GM18867 (cell line): ENCODE measurements around the gene SLC5A9.
"Not testable (repeated sequence)": the region's sequence is repeated elsewhere in the genome, so short reads cannot be mapped to it uniquely, and the experiment has no call there.

Experiments used
- ATAC-seq: cut with Tn5 transposase; IDR thresholded peaks from one replicate; pipeline ENCODE4 v1.9.1; 2021; ENCODE audit warnings: mild to moderate bottlenecking, moderate library complexity; ENCODE audit not compliant: unreplicated experiment

The SLC5A9 gene

GRCh38 chr1:48213462-48213861 is 9.1 kb upstream of the SLC5A9 start:
- ATAC-seq = not testable (repeated sequence)

GRCh38 chr1:48214366-48214765 is 8.2 kb upstream of the SLC5A9 start:
- not testable (repeated sequence) for ATAC-seq

- no peak for ATAC-seq
These were observed 7.7 kb upstream of the SLC5A9 start for GRCh38 chr1:48214820-48215219.

GRCh38 chr1:48215222-48215621 is 7.3 kb upstream of the SLC5A9 start:
- no peak for ATAC-seq

GRCh38 chr1:48215889-48216288 is 6.6 kb upstream of the SLC5A9 start:
- no peak for ATAC-seq

- ATAC-seq = no peak
These were observed 6.2 kb upstream of the SLC5A9 start for GRCh38 chr1:48216313-48216712.

GRCh38 chr1:48216941-48217340 is 5.6 kb upstream of the SLC5A9 start:
- ATAC-seq = no peak

GRCh38 chr1:48217856-48218255 is 4.7 kb upstream of the SLC5A9 start:
- ATAC-seq = no peak

GRCh38 chr1:48219803-48220202 is 2.7 kb upstream of the SLC5A9 start:
- ATAC-seq = no peak

GRCh38 chr1:48221122-48221521 is 1.4 kb upstream of the SLC5A9 start:
- ATAC-seq = no peak

GRCh38 chr1:48221657-48222056 is 859 bp upstream of the SLC5A9 start:
- ATAC-seq = no peak

GRCh38 chr1:48223366-48224240 is 1.1 kb downstream of the SLC5A9 start:
- no peak for ATAC-seq

GRCh38 chr1:48224791-48225190 is 2.3 kb downstream of the SLC5A9 start:
- no peak for ATAC-seq

GRCh38 chr1:48225579-48225978 is 3.1 kb downstream of the SLC5A9 start:
- ATAC-seq = no peak

GRCh38 chr1:48227165-48228013 is 4.9 kb downstream of the SLC5A9 start:
- ATAC-seq = peak; percentile 35

- ATAC-seq = no peak
These were observed 5.6 kb downstream of the SLC5A9 start for GRCh38 chr1:48228156-48228555.

GRCh38 chr1:48229317-48229716 is 6.8 kb downstream of the SLC5A9 start:
- ATAC-seq = no peak

- ATAC-seq = no peak
These were observed 7.7 kb downstream of the SLC5A9 start for GRCh38 chr1:48230236-48230635.

- no peak for ATAC-seq
These were observed 10.2 kb downstream of the SLC5A9 start for GRCh38 chr1:48232722-48233121.

GRCh38 chr1:48233666-48234485 is 11.4 kb downstream of the SLC5A9 start:
- ATAC-seq = no peak

GRCh38 chr1:48235652-48236051 is 13.1 kb downstream of the SLC5A9 start:
- no peak for ATAC-seq
